Measurements from ENCODE around the gene SNAPC2.
A peak's percentile ranks its signal among the peaks of the same experiment; 100 is the strongest.

Gene SNAPC2

GRCh38 chr19:7919610-7920518, at the start of gene SNAPC2:
TSS of gene SNAPC2 (plus strand) at chr19:7920338. CDS start at chr19:7920367, 29 bp downstream.
- peak; percentile 85 to 86 for DNase-seq

- DNase-seq = peak; percentile 16 to 17
Observed at GRCh38 chr19:7870571-7871436, 49.3 kb upstream of the SNAPC2 start.

GRCh38 chr19:7871437-7872305, 48.5 kb upstream of the SNAPC2 start:
- peak; percentile 8 to 10 for DNase-seq

GRCh38 chr19:7872306-7873204, 47.6 kb upstream of the SNAPC2 start:
- DNase-seq = no peak

GRCh38 chr19:7873304-7874075, 46.6 kb upstream of the SNAPC2 start:
- no peak for DNase-seq

- peak in 1 of 2 experiments; percentile 5 for DNase-seq
Observed at GRCh38 chr19:7874076-7874896, 45.9 kb upstream of the SNAPC2 start, which contains the start of gene PRR36. TSS of gene PRR36 (minus strand) at chr19:7874390. CDS start at chr19:7873689, 701 bp downstream.

- DNase-seq = no peak
Observed at GRCh38 chr19:7874897-7875273, 45.3 kb upstream of the SNAPC2 start.

GRCh38 chr19:7877249-7877836, 42.8 kb upstream of the SNAPC2 start:
- DNase-seq = no peak

GRCh38 chr19:7879111-7879807, 40.9 kb upstream of the SNAPC2 start:
- DNase-seq = no peak

GRCh38 chr19:7879836-7880235, 40.3 kb upstream of the SNAPC2 start:
- DNase-seq = no peak

GRCh38 chr19:7881910-7882309, 38.2 kb upstream of the SNAPC2 start:
- DNase-seq = no peak

GRCh38 chr19:7883105-7883504, 37.0 kb upstream of the SNAPC2 start:
- DNase-seq = no peak

- DNase-seq = no peak
Observed at GRCh38 chr19:7883796-7884570, 36.2 kb upstream of the SNAPC2 start.

- DNase-seq = no peak
Observed at GRCh38 chr19:7885818-7886217, 34.3 kb upstream of the SNAPC2 start.

- DNase-seq = no peak
Observed at GRCh38 chr19:7887408-7888144, 32.6 kb upstream of the SNAPC2 start.

GRCh38 chr19:7888145-7888825, 31.9 kb upstream of the SNAPC2 start, which contains the start of gene LRRC8E:
TSS of gene LRRC8E (plus strand) at chr19:7888510. CDS start at chr19:7895604, 7,094 bp downstream.
- DNase-seq = no peak

All from AML-193 (cell line).